Measurements from ENCODE around the gene SDK1.
"Not testable (repeated sequence)": the region's sequence is repeated elsewhere in the genome, so short reads cannot be mapped to it uniquely, and the experiment has no call there.

The SDK1 gene

GRCh38 chr7:3682028-3682710, 381.1 kb downstream of the SDK1 start:
- DNase-seq, result no peak

GRCh38 chr7:3683546-3684539, 382.8 kb downstream of the SDK1 start:
- no peak for DNase-seq

GRCh38 chr7:3688071-3688470, 387.0 kb downstream of the SDK1 start:
- DNase-seq, result no peak

- DNase-seq, result no peak
Observed at GRCh38 chr7:3688842-3689241, 387.8 kb downstream of the SDK1 start.

- DNase-seq, result no peak
Observed at GRCh38 chr7:3691478-3692158, 390.6 kb downstream of the SDK1 start.

DNA sequence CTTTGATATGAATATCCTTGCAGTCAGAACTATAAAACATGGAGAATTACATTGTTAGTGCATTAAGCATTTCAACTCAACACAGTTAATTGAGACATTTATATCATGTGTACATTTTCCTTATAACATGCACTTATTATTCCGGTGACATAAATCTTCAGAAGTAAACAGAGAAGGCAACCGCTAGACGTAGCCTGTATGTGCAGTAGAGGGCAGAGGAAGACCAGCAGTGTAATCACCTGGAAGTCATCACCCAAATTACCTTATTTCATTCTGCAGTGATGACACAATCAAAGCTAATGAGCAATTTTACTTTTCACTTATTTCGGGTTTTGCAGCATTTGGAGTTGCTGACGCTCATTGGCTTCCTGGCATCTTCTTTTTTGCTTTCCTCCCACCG, 394.6 kb downstream of the SDK1 start:
- no peak for DNase-seq

GRCh38 chr7:3696113-3696512, 395.1 kb downstream of the SDK1 start:
- DNase-seq, result no peak

GRCh38 chr7:3697472-3697871, 396.4 kb downstream of the SDK1 start:
- DNase-seq, result no peak

DNA sequence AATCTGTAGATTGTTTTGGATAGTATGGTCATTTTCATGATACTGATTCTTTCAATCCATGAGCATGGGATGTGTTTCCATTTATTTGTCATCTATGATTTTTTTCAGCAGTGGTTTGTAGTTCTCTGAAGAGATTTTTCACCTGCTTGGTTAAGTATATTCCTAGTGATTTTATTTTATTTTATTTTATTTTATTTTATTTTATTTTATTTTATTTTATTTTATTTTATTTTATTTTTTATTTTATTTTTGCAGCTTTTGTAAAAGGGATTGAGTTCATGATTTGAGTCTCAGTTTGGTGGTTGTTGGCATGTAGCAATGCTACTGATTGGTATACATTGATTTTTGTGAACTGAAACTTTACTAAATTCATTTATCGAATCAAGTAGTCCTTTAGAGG, 404.2 kb downstream of the SDK1 start:
- no peak for DNase-seq

GRCh38 chr7:3706091-3706490, 405.0 kb downstream of the SDK1 start:
- DNase-seq, result not testable (repeated sequence)

- DNase-seq, result no peak
Observed at GRCh38 chr7:3710122-3710521, 409.1 kb downstream of the SDK1 start.

- no peak for DNase-seq
Observed at GRCh38 chr7:3710531-3710930, 409.5 kb downstream of the SDK1 start.

DNA sequence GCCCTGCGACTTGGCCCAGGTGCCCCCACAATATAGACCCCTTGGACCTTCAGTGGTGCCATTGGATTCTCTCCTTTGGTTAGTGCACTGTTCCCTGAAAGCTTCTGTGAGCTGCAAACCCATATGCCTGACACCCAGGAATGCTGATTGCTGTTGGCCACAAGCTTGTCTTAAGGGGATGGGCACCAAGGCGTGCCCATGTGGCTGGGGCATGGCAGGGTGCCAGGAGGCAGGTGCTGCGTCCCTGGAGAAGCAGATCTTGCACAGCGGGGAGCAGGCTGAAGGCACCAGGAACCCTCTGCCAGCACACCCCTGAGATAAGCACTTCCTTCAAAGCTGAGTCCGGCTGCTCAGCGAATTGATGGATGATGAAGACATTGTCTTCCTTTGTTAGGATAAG, 411.8 kb downstream of the SDK1 start:
- no peak for DNase-seq

GRCh38 chr7:3721422-3721821, 420.4 kb downstream of the SDK1 start:
- DNase-seq, result no peak

- no peak for DNase-seq
Observed at GRCh38 chr7:3722396-3722922, 421.4 kb downstream of the SDK1 start.

DNA sequence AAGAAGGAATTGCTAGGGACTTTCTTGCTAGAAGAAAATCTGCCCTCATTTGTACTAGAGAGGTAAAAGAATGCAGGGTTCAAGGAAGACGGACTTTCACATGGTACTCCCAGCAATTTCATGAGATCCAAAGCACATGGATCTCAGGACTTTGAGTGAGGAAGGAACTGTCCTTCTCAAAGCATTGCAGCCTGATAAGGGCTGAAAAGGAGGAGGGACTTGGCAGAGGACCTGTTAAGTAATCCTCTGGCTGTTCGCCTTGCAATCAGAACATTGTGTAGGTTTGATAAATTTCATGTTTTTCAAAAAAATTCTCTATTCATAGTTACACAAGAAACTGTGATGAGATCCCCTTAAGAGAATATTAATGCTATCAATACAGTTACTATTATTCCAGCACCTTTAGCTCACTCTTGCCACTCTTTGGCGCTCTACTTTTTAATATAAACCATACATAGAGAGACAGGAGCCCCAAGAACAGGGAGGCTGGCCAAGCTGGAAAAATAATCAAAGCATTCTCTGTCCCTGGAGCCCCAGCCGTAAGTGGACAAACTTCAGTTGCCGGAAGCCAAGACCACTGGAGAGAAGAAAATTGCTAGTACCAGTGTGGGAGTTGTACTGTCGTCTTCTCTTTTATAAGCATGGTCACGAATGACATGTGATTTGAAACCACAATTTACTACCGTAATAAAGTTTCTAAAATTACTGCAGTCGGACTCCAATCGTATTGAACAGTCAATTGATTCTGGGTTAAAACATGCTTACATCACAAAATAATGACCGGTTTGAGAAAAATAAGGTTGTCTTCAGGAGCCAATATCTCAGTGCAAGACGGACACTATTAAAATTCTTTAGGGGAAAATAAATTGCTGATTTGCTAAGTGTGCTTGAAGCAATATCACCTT, 424.4 kb downstream of the SDK1 start:
- DNase-seq, result no peak

DNA sequence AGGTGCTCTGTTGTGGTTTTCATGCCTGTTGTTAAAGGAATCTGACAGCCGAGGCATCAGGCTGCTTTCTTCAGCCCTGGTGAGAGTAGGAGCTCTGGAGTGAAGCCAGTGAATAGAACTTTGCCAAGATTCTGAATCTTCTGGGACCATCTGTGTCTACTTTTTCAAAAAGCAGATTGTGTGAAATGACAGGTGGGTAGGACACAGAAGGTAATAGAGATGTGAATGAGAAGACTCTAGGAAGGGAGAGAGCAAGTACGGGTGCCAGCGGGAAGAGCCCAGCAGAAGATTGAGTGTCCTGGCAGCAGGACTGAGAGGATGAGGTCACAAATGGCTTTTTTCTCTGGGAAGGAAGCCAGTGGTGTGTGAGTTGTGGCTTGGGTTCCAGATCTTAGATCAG, 429.2 kb downstream of the SDK1 start:
- DNase-seq, result no peak

DNA sequence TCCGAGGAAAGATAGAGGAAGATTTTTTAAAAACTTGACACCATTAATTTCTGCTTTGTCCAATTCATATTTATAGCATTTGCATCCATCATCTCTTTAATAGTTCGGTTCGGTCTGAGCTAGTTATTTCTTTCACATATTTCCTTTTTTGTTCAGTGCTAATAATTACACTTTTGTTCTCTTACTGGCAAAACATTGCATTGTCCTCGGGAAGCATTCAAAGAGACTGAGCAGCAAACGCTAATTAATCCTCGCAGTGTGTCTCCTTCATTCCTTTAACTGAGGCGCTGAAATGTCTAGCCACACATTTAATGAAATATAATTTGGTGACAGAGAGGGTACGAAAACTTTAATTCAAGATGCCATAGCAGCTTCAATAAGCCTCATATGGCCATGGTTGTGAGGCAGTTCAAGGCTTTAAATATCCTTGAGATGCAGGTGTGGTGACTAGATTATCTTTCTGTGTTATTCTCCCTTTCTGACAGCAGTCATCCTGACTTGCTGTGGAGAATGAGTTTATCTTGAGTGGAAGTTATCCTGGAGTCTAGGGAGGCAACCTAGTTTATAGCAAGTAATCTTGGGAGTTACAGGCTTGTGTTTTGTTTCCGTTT, 431.4 kb downstream of the SDK1 start:
- no peak for DNase-seq

DNA sequence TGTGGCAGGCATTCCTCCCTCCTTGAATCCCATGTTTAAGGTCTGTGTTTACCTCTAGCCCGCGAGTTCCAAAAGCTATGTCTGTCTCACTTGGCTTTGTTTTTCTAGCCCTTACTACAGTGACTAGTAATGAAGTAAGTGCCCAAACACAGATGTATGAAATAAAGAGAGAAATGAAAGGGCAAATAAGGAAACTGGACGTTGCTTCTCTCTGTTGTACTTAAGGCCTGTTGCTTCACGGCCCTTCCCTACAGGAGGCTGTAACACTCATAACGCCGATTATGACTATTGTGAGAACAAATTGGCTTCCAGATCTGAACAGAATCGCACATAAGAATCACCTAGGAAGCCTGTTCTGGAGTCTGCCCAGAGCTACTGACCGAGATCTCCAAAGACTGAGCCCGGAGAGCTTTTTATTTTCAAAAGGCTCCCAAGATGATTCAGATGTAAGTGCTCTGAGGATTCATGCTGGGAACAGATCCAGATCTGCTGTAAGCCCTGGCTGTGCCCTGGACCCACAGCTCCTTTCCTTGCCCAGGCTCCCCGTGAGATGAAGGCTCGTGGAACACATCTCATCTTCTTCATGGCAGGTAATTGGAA, 432.6 kb downstream of the SDK1 start:
- no peak for DNase-seq

DNA sequence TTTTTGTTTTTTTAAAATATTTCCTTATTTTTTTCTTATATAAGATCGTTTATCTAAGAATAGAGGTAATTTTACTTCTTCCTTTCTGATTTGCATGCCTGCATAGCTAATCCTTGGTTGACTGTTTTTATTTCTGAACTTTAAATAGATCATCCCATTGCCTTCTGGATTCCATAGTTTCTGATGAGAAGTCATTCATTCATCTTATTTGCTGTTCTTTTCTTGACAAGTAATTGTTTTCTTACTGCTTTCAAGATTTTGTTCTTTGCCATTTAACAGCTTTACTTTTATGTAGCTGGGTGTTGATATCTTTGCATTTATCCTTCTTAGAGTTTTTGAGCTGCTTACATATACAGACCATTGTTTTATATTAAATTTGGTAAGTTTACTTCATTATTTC, 437.9 kb downstream of the SDK1 start:
- DNase-seq, result no peak

- no peak for DNase-seq
Observed at GRCh38 chr7:3739983-3740382, 438.9 kb downstream of the SDK1 start.
